RWPE2 (cell line): Measurements from ENCODE around the gene SLC25A21.

Experiments used
- ATAC-seq: fragments of 200-7000 bp; cut with Tn5 transposase; 3 replicates; pipeline ENCODE4 v1.9.1; 2021; ENCODE audit warnings: low read depth
- DNase-seq: peaks from one replicate; pipeline ENCODE4 v3.0.0-alpha.2; 2020; ENCODE audit warnings: low spot score
- H3K27ac ChIP-seq: fragments of 450-650 bp; 2 replicates; pipeline ENCODE4 v1.5.1; 2017; ENCODE audit warnings: mild to moderate bottlenecking; ENCODE audit not compliant: poor library complexity, severe bottlenecking
- H3K27me3 ChIP-seq: fragments of 250-450 bp; sonication (Bioruptor Pico); 2 replicates; pipeline ENCODE4 v1.5.1; 2021; ENCODE audit warnings: mild to moderate bottlenecking, moderate library complexity; ENCODE audit not compliant: insufficient read depth, poor library complexity, severe bottlenecking
- H3K36me3 ChIP-seq: fragments of 250-450 bp; sonication (Bioruptor Pico); 2 replicates; pipeline ENCODE4 v1.5.1; 2020; ENCODE audit warnings: low read depth, mild to moderate bottlenecking, moderate library complexity
- H3K4me1 ChIP-seq: fragments of 250-450 bp; sonication (Bioruptor Pico); 2 replicates; pipeline ENCODE4 v1.5.1; 2021; ENCODE audit warnings: mild to moderate bottlenecking, moderate library complexity; ENCODE audit not compliant: insufficient read depth, poor library complexity, severe bottlenecking
- H3K4me3 ChIP-seq: fragments of 250-450 bp; sonication (Bioruptor Pico); 2 replicates; pipeline ENCODE4 v1.5.1; 2021; ENCODE audit warnings: mild to moderate bottlenecking, moderate library complexity; ENCODE audit not compliant: severe bottlenecking
- H3K9me3 ChIP-seq: fragments of 250-450 bp; sonication (Bioruptor Pico); 2 replicates; pipeline ENCODE4 v1.5.1; 2021; ENCODE audit warnings: mild to moderate bottlenecking, moderate library complexity; ENCODE audit not compliant: severe bottlenecking
- TF ChIP-seq, protein P1 (sequence below): fragments of 450-650 bp; IDR thresholded peaks from one replicate; pipeline ENCODE4 v1.5.1; 2017; ENCODE audit warnings: mild to moderate bottlenecking, moderate library complexity; ENCODE audit not compliant: poor library complexity, severe bottlenecking

SLC25A21 gene

GRCh38 chr14:36944307-36945010 is 227.9 kb downstream of the SLC25A21 start:
- no peaks in the 10 kb centered on the region for H3K27me3 ChIP-seq
- no peaks in the 10 kb centered on the region for H3K9me3 ChIP-seq
- H3K36me3 ChIP-seq: no peaks in the 10 kb centered on the region
- DNase-seq: no peak
- peak; percentile 78 for ATAC-seq
- no peak overlapping the region for H3K4me3 ChIP-seq
- peaks cover 32% of the 10 kb centered on the region for H3K4me1 ChIP-seq
- TF ChIP-seq, protein P1, sequence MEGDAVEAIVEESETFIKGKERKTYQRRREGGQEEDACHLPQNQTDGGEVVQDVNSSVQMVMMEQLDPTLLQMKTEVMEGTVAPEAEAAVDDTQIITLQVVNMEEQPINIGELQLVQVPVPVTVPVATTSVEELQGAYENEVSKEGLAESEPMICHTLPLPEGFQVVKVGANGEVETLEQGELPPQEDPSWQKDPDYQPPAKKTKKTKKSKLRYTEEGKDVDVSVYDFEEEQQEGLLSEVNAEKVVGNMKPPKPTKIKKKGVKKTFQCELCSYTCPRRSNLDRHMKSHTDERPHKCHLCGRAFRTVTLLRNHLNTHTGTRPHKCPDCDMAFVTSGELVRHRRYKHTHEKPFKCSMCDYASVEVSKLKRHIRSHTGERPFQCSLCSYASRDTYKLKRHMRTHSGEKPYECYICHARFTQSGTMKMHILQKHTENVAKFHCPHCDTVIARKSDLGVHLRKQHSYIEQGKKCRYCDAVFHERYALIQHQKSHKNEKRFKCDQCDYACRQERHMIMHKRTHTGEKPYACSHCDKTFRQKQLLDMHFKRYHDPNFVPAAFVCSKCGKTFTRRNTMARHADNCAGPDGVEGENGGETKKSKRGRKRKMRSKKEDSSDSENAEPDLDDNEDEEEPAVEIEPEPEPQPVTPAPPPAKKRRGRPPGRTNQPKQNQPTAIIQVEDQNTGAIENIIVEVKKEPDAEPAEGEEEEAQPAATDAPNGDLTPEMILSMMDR: no peak
- H3K27ac ChIP-seq: peak overlapping the region; percentile 64

DNA sequence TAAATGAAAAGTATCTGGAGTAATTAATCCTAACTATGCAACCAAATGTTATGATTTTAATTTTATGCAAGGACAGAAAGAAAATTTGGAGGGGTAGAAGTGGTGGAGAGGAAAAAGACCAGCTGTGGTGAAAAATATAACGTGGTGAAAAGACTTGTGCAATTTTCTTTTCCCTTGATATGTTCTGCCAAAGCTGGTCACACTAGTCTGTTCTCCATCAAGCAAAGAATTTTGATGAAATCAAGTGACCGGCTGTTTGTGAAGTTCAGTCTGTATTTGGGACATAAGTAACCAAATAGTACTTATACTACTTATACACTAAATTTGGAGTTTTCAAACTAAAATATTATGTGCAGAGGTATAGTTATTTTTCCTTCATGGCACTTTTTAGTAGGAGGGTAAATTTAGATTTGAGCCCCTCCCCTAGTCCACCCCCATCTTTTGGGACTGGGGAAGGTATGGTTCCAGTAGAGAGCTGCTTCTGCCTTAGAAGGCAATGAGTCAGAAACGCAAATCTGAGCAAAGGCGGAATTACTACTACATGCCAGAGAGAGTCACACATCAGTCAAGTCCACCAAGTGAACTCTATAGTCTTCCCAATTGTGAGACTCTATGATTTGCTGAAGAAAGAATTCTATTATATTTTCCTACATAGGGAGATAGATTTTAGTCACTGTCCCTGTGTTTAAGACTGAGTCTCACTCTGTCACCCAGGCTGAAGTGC is 229.7 kb downstream of the SLC25A21 start:
- Histone ChIP-seq H3K27ac (no peak overlapping the region), H3K36me3 (no peaks in the 10 kb centered on the region), H3K9me3 (no peaks in the 10 kb centered on the region), H3K4me1 (peaks cover 32% of the 10 kb centered on the region), H3K27me3 (no peaks in the 10 kb centered on the region), H3K4me3 (no peak overlapping the region)
- DNase-seq (no peak), ATAC-seq (peak; percentile 74)
- TF ChIP-seq, protein P1: peak; percentile 94

DNA sequence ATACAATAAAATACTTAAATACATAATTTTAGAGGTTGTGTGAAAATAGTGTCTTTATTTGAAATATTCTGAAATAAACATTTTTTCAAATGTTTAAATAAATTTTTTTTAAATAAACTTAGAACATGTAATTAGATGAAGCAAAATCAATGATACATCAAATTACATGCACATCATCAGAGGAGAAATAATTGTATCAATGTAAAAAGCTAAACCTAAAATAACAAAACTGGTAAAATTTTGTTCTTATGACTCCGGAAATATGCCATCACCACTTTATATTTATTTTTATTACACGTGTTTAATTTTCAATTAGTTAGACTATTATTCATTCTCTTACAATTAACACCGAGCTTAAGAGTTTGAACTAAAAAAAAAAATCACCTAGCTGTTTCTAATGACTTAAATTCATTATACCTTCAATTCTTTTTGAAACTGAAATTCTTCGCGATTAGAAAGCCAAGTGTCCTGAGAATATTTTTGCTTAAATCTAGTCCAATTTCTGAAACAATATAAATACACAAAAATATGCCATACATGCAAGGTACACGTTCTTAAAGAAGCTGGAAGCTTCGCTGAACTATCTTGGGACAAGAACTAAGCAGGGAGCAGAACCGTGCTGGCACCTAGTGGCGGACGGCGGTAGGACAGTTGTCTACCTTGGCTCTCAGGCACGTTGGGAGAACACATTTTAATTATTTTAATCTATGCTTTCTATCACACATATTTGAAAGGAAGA is 230.5 kb downstream of the SLC25A21 start:
- no peaks in the 10 kb centered on the region for H3K36me3 ChIP-seq
- no peaks in the 10 kb centered on the region for H3K9me3 ChIP-seq
- H3K27me3 ChIP-seq: no peaks in the 10 kb centered on the region
- TF ChIP-seq, protein P1: peak; percentile 100
- H3K4me3 ChIP-seq: no peak overlapping the region
- H3K4me1 ChIP-seq: peaks cover 32% of the 10 kb centered on the region
- ATAC-seq (peak; percentile 68), DNase-seq (no peak)
- no peak overlapping the region for H3K27ac ChIP-seq

DNA sequence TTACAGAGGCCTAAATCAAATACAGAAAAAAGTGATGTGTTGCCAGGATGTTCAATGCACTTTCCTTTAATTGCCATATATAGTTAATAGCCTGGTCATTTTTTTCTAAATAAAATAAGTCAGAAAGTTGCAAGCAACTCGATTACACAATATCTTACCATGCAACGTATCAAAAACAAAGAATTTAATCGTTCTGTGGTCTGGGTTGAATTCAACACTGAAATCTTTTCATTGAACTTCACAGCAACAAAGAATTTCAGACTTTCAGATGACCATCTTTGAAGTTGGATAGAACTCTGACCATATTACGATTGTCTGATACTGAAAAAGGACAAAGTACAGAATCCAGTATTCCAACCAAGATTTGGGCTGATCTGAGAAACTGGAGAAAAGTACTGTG is 231.9 kb downstream of the SLC25A21 start:
- Histone ChIP-seq H3K36me3 (no peaks in the 10 kb centered on the region), H3K4me1 (peaks cover 37% of the 10 kb centered on the region), H3K27me3 (no peaks in the 10 kb centered on the region), H3K27ac (no peak overlapping the region), H3K4me3 (no peak overlapping the region), H3K9me3 (no peaks in the 10 kb centered on the region)
- TF ChIP-seq, protein P1: no peak
- ATAC-seq (no peak), DNase-seq (no peak)
